HepG2 (cell line): ENCODE data around the gene GPER1. TPM values are rescaled to one million over a fixed set of nuclear protein-coding genes. Genes with fewer than 3 reads are reported as not detected.

ENCODE experiments used
- BHLHE40 ChIP-seq: IDR thresholded peaks from 2 replicates; pipeline ENCODE4 v1.6.1; 2011; ENCODE audit warnings: low read length, improper control_type of control experiment
- CBX2 ChIP-seq, 2 experiments: fragments of 200-600 bp in 1 of 2; sonication (generic); formaldehyde crosslinking in 1 of 2; IDR thresholded peaks; 2 replicates each; pipeline versions ENCODE4 v1.7.0 to v1.8.1; 2018 to 2022; ENCODE audit warnings: low read depth in 2 of 2, low read length in 1 of 2, mild to moderate bottlenecking in 1 of 2, missing genetic modification reagents in 1 of 2
- ETV5 ChIP-seq: IDR thresholded peaks from 2 replicates; pipeline ENCODE4 v1.6.1; 2018; ENCODE audit warnings: missing biosample characterization, missing genetic modification reagents, inconsistent platforms, borderline replicate concordance
- FOSL2 ChIP-seq: sonication (generic); formaldehyde crosslinking; IDR thresholded peaks from 2 replicates; pipeline ENCODE4 v1.4.0; 2020; ENCODE audit warnings: missing genetic modification reagents
- GFI1 ChIP-seq: sonication (generic); formaldehyde crosslinking; IDR thresholded peaks from 2 replicates; pipeline ENCODE4 v1.5.0; 2020; ENCODE audit warnings: missing genetic modification reagents, mild to moderate bottlenecking, borderline replicate concordance
- HCFC1 ChIP-seq: fragments of 150-350 bp; IDR thresholded peaks from 2 replicates; pipeline ENCODE4 v1.6.1; 2014; ENCODE audit warnings: low read depth, low read length
- HDAC6 ChIP-seq: fragments of 200-600 bp; sonication (generic); IDR thresholded peaks from 2 replicates; pipeline ENCODE4 v1.7.0; 2017; ENCODE audit warnings: mild to moderate bottlenecking, antibody characterized with exemption, low read length, low read depth
- KDM5B ChIP-seq: sonication (generic); formaldehyde crosslinking; IDR thresholded peaks from 2 replicates; pipeline ENCODE4 v1.4.0; 2020; ENCODE audit warnings: missing genetic modification reagents, mild to moderate bottlenecking, borderline replicate concordance
- KIAA2018 ChIP-seq: sonication (generic); formaldehyde crosslinking; IDR thresholded peaks from 2 replicates; pipeline ENCODE4 v1.5.0; 2020; ENCODE audit warnings: mild to moderate bottlenecking, missing genetic modification reagents, borderline replicate concordance
- MIXL1 ChIP-seq: IDR thresholded peaks from 2 replicates; pipeline ENCODE4 v1.6.1; 2016
- RCOR2 ChIP-seq: IDR thresholded peaks from 2 replicates; pipeline ENCODE4 v1.6.1; 2016; ENCODE audit warnings: missing biosample characterization, missing genetic modification reagents
- REXO4 ChIP-seq: sonication (generic); formaldehyde crosslinking; IDR thresholded peaks from 2 replicates; pipeline ENCODE4 v1.8.0; 2022; ENCODE audit warnings: missing genetic modification reagents, mild to moderate bottlenecking, borderline replicate concordance
- SMARCC2 ChIP-seq: fragments of 450-650 bp; IDR thresholded peaks from 2 replicates; pipeline ENCODE4 v1.6.1; 2017; ENCODE audit warnings: antibody characterized with exemption, mild to moderate bottlenecking
- SNAI1 ChIP-seq: sonication (generic); formaldehyde crosslinking; IDR thresholded peaks from 2 replicates; pipeline ENCODE4 v1.5.0; 2020; ENCODE audit warnings: mild to moderate bottlenecking, missing genetic modification reagents, borderline replicate concordance
- TSC22D2 ChIP-seq: sonication (generic); formaldehyde crosslinking; IDR thresholded peaks from 2 replicates; pipeline ENCODE4 v1.5.1; 2020; ENCODE audit warnings: missing genetic modification reagents, mild to moderate bottlenecking, borderline replicate concordance
- ZNF205 ChIP-seq: IDR thresholded peaks from 2 replicates; pipeline ENCODE4 v1.6.1; 2018; ENCODE audit warnings: missing biosample characterization, missing genetic modification reagents
- ZNF235 ChIP-seq: sonication (generic); formaldehyde crosslinking; IDR thresholded peaks from 2 replicates; pipeline ENCODE4 v1.8.1; 2023; ENCODE audit warnings: mild to moderate bottlenecking, missing genetic modification reagents, borderline replicate concordance
- ZNF501 ChIP-seq: sonication (generic); formaldehyde crosslinking; IDR thresholded peaks from 2 replicates; pipeline ENCODE4 v1.5.1; 2020; ENCODE audit warnings: mild to moderate bottlenecking, moderate library complexity, missing genetic modification reagents
- ZNF788 ChIP-seq: sonication (generic); formaldehyde crosslinking; IDR thresholded peaks from 2 replicates; pipeline ENCODE4 v1.5.0; 2020; ENCODE audit warnings: mild to moderate bottlenecking, missing genetic modification reagents, borderline replicate concordance
- polyA plus RNA-seq, 8 experiments: library from polyadenylated mRNA; depleted of rRNA in 3 of 8; stranded (reverse) in 7 of 8; unstranded in 1 of 8; fragments of >200 nt; fragmentation: Illumina TruSeq in 4 of 8; extraction: Trizol in 4 of 8; gene quantifications; 2 replicates each; pipeline versions ENCODE4 v1.2.1 to v1.2.3, GENCODE V29; 2011 to 2016; ENCODE audit warnings: low read depth in 4 of 8, missing spikeins in 1 of 8, mixed read lengths in 1 of 8; ENCODE audit not compliant: insufficient read depth in 1 of 8
- total RNA-seq, 5 experiments: library from RNA; depleted of rRNA; stranded (reverse); fragments of >200 nt; fragmentation: Illumina TruSeq; extraction: Trizol; gene quantifications; 2 replicates each; pipeline ENCODE4 v1.2.3, GENCODE V29; 2016; ENCODE audit warnings: low read depth in 1 of 5
- TF ChIP-seq, protein P1 (sequence below), 2 experiments: fragments of 450-650 bp in 1 of 2; sonication (generic) in 1 of 2; formaldehyde crosslinking; IDR thresholded peaks; 2 replicates each; pipeline versions ENCODE4 v1.5.0 to v1.8.0; 2020 to 2022; ENCODE audit warnings: mild to moderate bottlenecking in 1 of 2, missing genetic modification reagents in 1 of 2
- TF ChIP-seq, protein P2 (sequence below): sonication (generic); formaldehyde crosslinking; IDR thresholded peaks from 2 replicates; pipeline ENCODE4 v1.8.0; 2022; ENCODE audit warnings: mild to moderate bottlenecking, missing genetic modification reagents, moderate library complexity

Gene GPER1
- total and polyA plus RNA-seq, 2 of the 13 experiments (the other 11 are each of a cell fraction or from before 2014, with no cell fraction given) = 12.7 to 19.7 TPM

GRCh38 chr7:1065585-1066241 lies 22.2 kb upstream of the GPER1 start (continued):
- TF ChIP-seq KIAA2018 (CRISPR knock-in tag) (no peak), KDM5B (no peak), HDAC6 (no peak), FOSL2 (CRISPR knock-in tag) (0 out of 2 replicates have a peak, but pooled peaks have one; percentile 28), ZNF501 (peak; percentile 82), ZNF235 (CRISPR knock-in tag) (no peak), SNAI1 (CRISPR knock-in tag) (no peak), SMARCC2 (no peak), ZNF788 (CRISPR knock-in tag) (no peak), CBX2 (IDR thresholded peaks at IDR 0.05; ENCODE audit: low read depth, low read length) (no peak), CBX2 (CRISPR knock-in tag; IDR thresholded peaks at IDR 0.05; ENCODE audit: low read depth) (no peak), RCOR2 (no peak), TSC22D2 (CRISPR knock-in tag) (no peak), BHLHE40 (no peak), REXO4 (CRISPR knock-in tag) (no peak), MIXL1 (CRISPR knock-in tag) (no peak), ETV5 (CRISPR knock-in tag) (peak; percentile 97), ZNF205 (CRISPR knock-in tag) (peak; percentile 64; the same call in 1 of the 2 replicates), HCFC1 (no peak), GFI1 (CRISPR knock-in tag) (no peak)
- TF ChIP-seq, protein P1, sequence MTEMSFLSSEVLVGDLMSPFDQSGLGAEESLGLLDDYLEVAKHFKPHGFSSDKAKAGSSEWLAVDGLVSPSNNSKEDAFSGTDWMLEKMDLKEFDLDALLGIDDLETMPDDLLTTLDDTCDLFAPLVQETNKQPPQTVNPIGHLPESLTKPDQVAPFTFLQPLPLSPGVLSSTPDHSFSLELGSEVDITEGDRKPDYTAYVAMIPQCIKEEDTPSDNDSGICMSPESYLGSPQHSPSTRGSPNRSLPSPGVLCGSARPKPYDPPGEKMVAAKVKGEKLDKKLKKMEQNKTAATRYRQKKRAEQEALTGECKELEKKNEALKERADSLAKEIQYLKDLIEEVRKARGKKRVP (CRISPR knock-in tag; IDR thresholded peaks at IDR 0.05) = no peak
- TF ChIP-seq, protein P2, sequence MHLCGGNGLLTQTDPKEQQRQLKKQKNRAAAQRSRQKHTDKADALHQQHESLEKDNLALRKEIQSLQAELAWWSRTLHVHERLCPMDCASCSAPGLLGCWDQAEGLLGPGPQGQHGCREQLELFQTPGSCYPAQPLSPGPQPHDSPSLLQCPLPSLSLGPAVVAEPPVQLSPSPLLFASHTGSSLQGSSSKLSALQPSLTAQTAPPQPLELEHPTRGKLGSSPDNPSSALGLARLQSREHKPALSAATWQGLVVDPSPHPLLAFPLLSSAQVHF (CRISPR knock-in tag) = no peak
